HG02884 (cell line): Measurements from ENCODE around the gene TOX2.

Source experiments
- ATAC-seq: cut with Tn5 transposase; IDR thresholded peaks from one replicate; pipeline ENCODE4 v1.9.1; 2021; ENCODE audit warnings: mild to moderate bottlenecking, moderate library complexity; ENCODE audit not compliant: unreplicated experiment

The TOX2 gene

GRCh38 chr20:44052166-44052565, 137.5 kb downstream of the TOX2 start:
- no peak for ATAC-seq

DNA sequence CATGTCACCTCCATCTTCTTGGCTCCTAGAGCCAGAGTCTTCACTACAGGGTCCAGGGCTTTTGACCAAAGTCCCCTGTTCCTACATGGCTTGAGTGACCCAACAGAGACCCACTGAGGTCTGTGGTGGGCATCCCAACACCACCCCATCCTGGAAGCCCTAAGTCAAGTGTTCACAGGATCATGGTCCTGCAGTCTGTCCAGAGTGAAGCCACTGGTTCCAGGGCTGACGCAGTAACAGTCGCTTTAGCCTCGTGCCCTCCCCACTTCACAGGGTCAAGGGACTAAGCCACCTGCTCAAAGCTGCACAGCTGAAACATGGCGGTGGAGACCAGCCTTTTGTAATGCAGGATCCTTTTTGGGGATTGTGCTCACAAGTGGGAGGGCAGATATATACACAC, 138.4 kb downstream of the TOX2 start:
- no peak for ATAC-seq

DNA sequence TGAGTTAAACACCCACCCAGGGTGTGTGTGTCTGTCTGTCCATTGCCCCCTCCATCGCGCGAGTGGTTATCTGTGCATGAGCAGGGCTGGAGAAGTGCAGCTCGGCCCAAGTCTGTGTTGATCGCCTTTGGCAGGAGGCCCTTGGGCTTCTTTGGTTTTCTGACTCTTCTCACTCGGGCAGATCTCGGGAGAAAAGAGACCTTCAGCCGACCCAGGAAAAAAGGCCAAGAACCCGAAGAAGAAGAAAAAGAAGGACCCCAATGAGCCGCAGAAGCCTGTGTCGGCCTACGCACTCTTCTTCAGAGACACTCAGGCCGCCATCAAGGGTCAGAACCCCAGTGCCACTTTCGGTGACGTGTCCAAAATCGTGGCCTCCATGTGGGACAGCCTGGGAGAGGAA, 139.5 kb downstream of the TOX2 start:
- ATAC-seq = no peak

GRCh38 chr20:44054849-44055248, 140.2 kb downstream of the TOX2 start:
- ATAC-seq = no peak

- no peak for ATAC-seq
These were observed 141.5 kb downstream of the TOX2 start for GRCh38 chr20:44056010-44056698.

- ATAC-seq = no peak
These were observed 143.3 kb downstream of the TOX2 start for GRCh38 chr20:44057698-44058675.

GRCh38 chr20:44064501-44065400, 150.1 kb downstream of the TOX2 start:
- no peak for ATAC-seq

DNA sequence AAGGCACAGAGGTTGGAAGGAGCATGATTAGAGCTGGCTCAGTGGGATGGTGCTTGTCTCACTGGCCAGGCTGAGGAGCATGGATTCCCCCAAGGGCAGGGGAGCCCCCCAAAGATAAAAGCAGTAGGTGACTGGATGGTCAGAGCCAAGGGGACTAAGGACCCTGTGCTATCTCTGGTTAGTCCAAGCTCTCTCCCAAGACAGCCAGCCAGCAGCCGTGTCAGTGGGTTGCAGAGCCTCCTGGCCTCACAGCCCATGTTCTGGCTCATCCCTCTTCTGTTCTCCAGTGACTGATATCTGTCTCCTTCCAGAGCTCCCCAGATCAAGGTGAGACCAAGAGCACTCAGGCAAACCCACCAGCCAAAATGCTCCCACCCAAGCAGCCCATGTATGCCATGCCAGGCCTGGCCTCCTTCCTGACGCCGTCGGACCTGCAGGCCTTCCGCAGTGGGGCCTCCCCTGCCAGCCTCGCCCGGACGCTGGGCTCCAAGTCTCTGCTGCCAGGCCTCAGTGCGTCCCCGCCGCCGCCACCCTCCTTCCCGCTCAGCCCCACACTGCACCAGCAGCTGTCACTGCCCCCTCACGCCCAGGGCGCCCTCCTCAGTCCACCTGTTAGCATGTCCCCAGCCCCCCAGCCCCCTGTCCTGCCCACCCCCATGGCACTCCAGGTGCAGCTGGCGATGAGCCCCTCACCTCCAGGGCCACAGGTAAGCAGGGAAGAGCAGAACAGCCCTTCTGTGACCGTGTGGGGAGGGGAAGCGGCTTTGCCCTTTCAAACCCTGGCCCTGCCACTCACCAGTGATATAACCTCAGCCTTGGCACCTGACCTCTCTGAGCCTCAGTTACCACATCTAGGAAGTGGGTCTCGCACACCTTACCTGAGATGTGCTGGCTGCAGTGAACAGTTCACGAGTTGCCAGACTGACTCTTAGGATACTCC, 151.0 kb downstream of the TOX2 start:
- no peak for ATAC-seq

DNA sequence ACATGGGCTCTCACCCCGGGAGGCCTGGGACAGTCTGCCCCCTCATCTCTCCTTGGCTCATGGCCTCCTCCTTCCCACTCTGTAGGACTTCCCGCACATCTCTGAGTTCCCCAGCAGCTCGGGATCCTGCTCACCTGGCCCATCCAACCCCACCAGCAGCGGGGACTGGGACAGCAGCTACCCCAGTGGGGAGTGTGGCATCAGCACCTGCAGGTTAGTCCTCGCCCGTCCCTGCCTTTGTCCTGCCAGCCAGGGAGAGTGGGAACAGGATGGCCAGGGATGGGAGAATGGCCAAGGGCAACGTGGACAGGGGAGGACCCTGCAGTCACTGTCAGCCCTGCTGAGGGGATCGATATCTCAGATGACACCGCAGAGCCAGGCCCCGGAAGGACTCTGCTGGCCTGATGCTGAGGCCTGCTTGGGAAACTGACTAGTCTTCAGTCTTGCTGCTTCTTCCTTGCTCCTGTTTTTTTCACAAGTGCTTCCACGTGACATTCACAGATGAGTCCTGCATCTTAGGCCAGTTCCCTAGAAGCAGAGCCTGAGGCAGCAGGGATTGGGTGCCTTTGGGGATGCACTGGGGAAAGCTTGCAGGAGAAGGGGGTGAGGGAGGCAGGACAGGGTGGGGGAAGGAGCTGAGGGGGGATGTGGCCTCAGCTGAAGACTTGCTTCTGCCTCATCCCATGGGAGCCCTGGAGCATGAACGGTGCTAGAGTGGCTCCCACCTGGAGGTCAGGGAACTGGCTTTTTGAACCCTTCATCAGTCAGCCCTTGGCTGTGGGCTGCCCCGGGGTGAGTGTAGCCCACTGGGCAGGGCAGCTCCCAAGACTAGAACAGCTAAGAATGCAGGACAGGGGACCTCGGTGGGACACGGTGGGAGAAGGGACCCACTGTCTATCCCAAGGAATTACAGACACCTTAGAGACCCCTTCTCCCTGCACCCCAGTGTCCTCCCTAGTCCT, 152.3 kb downstream of the TOX2 start:
- ATAC-seq = no peak

- ATAC-seq = no peak
These were observed 153.0 kb downstream of the TOX2 start for GRCh38 chr20:44067650-44068081.

DNA sequence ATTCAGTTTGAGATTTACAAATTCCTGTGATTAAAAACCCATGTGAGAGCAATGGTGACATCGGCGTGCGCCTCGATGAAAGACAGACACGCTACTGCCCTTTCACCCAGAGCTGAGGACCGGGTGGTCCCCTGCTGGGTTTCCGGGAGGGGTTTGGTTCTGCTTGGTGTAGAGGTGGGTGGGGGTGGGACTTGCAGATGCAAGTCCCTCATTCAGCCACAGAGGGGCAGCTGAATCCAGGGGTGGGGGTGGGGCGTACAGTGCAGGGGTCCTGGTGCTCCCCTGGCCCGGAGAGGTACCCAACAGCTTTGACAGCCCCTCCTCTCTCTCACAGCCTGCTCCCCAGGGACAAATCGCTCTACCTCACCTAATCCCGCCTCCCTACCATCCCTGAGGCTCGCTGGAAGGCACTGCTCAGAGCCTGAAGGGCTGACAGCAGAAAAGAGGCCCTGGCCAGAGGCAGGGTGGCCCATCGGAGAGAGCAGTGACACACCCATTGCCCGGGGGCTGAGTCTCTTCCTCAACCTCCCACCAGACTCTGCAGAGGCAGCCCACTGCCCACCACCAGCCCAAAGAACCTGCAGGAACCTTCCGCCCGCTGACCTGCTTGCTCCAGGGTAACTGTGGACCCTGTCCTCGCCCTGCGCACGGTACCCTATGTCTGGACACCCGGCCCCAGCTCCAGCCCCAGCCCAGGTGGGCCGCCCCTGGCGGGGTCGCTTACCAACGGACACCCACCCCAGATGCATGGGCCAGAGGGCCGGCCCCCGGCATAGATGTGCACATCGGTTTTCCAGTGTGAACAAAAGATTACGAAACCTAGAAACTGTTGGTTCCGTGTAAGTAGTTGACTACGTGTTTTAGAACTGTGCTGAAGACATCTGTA, 153.9 kb downstream of the TOX2 start:
- ATAC-seq = no peak

GRCh38 chr20:44069203-44070011, 154.8 kb downstream of the TOX2 start:
- ATAC-seq = no peak

GRCh38 chr20:44070139-44070900, 155.7 kb downstream of the TOX2 start:
- no peak for ATAC-seq

- ATAC-seq = no peak
These were observed 156.4 kb downstream of the TOX2 start for GRCh38 chr20:44071057-44071456.

DNA sequence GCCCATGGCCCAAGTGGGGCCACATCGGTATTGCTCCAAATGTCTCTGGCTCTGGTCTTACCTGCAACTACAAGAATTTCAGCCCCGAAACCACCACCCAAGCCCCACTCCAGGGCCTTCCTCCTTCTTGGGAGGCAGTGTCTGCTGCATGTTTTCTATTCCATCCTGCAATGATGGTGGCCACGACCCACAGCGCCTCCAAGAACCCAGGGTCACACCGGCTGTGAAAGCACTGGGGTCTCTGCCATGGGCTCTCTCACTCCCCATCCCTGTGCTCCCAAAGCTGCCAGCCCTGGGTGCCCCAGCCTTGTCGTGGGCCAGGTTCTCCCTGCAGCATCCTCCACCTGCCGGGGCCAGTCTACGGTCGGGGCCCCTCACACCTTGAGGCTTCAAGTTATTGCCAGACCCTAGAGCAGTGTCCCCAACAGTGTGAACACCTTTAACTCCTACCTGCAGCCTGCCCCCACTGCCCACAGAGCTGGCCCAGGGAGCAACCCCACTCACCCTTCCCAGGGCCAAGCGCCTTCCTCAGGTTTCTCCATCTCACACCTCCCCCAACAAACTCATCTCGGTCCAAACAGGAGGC, 157.0 kb downstream of the TOX2 start:
- no peak for ATAC-seq

- no peak for ATAC-seq
These were observed 157.7 kb downstream of the TOX2 start for GRCh38 chr20:44072384-44072783.
